LoVo (cell line): ENCODE data around the gene AHSG.
"Not testable (repeated sequence)": the region's sequence is repeated elsewhere in the genome, so short reads cannot be mapped to it uniquely, and the experiment has no call there.

ENCODE experiments used
- DNase-seq: peaks from one replicate; pipeline ENCODE4 v3.0.0-alpha.2; 2016; ENCODE audit warnings: low spot score

The AHSG gene, protein sequence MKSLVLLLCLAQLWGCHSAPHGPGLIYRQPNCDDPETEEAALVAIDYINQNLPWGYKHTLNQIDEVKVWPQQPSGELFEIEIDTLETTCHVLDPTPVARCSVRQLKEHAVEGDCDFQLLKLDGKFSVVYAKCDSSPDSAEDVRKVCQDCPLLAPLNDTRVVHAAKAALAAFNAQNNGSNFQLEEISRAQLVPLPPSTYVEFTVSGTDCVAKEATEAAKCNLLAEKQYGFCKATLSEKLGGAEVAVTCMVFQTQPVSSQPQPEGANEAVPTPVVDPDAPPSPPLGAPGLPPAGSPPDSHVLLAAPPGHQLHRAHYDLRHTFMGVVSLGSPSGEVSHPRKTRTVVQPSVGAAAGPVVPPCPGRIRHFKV

GRCh38 chr3:186612721-186613636 is at the start of gene AHSG:
Gene AHSG (plus strand): TSS chr3:186613060. CDS start chr3:186613142, 82 bp downstream.
- no peak for DNase-seq

DNA sequence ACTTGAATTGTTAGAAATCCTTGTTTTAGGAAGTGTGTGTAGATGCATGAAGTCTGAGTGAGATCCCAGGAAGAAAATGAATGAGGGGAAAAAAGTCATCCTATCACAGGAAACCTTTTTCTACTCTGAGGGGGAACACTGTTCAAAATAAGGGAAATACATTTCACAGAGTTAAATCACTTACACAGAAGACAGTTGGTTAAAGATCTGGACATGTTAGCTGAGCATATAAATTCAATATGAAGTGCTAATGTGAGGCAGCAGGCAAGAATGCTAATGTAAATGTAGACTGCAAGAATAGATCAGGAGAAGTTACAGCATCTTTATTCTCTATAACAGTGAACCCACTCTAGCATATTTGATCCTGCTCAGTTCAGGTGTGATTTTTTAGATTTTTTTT is 48.3 kb upstream of the AHSG start:
- no peak for DNase-seq

- DNase-seq = no peak
Observed at GRCh38 chr3:186566772-186567071, 46.1 kb upstream of the AHSG start.

DNA sequence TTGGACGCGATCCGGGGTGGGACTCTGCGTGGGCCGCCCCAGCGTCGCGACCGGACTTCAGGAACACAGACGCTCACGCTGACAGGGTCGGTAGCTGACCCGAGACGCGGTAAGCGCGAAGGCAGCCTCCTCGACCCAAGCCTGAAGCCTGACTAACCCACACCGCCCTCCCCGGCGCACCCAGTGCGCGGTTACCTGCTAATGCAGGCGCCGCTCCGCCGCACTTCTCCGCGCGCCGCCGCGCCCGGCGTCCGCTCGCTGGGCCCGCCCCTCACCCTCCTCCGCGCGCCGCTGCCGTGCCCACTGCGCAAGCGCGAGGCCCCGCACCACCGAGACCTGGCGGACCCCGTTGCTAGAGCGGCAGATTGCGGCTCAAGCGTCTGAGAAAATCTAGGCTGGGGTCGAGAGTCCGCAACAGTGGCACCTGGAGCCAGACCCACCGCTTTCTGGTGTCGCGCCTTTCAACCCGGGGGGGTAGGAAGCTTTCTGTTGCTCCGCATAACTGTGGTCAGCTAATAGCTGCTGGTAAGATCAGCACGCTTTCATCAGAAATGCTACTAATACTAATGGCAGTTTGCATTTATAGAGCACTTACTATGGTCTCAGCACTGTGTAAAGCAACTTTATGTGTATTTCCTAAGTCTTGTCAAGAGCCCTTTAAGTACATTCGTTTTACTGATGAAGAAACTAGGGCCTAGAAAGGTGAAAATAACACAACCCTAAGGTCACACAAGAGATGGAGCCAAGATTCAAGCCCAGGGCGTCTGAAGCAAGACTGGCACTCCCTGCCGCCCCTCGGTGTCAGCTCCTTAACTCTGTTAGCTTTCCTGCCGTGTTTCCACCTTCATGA is 45.6 kb upstream of the AHSG start, which contains the start of gene TBCCD1:
TBCCD1 (minus strand) TSS at position 268 of the 850 bp plus-strand sequence. CDS start 3,010 bp downstream, outside the sequence.
- DNase-seq = peak; percentile 88

DNA sequence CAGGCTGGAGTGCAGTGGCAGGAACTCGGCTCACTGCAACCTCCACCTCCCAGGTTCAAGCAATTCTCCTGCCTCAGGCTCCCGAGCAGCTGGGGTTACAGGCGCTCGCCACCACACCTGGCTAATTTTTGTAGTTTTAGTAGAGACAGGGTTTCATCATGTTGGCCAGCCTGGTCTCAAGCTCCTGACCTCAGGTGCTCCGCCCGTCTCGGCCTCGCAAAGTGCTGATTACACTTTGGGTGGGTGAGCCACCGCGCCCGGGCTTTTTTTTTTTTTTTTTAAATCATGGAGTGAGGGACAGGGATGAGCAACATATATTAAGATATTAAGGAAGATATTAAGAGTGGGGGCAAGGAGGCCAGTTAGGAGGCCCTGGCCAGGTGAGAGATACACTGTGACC is 43.5 kb upstream of the AHSG start:
- not testable (repeated sequence) for DNase-seq

DNA sequence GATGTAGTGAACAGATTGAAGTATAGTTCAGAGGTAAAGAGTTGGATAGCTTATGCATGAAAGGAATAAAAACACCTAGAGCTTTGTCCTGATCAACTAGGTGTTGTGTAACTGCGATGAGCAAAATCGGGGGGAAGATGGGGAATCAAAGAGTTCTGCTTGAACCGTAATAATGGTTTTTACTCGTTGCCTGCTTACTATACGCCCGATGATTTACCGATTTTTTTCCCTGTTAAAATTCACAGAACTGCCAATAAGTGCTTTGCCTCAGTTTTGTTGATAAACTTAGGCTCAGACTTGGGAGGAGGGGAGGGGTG is 43.1 kb upstream of the AHSG start:
- no peak for DNase-seq

DNA sequence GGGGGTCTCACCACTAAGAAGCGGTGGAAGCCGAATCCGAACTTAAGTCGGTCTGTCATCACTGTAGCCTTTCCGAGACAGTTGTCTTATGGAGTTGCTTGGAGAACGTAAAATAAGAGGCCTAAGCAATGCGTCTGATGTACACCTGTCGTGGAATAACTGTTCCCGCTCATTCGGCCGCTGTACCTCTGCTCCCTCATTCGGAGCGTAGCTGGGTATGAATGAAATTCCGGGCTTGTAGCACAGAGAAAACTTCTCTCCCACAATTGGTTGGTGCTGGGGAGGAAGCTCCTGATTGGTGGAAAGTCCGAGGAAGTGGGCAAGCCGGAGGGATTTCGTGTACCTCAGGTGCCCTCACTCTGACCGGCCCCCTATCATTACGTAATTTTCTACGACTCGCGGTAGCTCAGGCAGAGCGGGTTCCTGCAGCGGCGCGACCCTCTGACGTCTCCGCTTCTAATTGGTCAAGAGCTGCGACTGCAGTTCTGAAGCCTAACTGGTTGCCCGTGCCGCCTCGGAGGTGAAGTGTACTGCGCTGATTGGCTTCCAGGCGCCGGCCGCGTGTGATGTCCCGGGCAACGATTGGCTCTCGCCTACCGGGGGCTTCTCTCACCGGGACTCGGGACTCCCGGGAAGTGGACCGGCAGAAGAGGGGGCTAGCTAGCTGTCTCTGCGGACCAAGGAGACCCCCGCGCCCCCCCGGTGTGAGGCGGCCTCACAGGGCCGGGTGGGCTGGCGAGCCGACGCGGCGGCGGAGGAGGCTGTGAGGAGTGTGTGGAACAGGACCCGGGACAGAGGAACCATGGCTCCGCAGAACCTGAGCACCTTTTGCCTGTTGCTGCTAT is 42.5 kb upstream of the AHSG start, which contains the start of gene DNAJB11:
DNAJB11 (plus strand) TSS at position 625 of the 845 bp plus-strand sequence; CDS start at position 803, 178 bp downstream.
- DNase-seq = peak; percentile 99

- DNase-seq = no peak
Observed at GRCh38 chr3:186570941-186571643, 41.8 kb upstream of the AHSG start.

DNA sequence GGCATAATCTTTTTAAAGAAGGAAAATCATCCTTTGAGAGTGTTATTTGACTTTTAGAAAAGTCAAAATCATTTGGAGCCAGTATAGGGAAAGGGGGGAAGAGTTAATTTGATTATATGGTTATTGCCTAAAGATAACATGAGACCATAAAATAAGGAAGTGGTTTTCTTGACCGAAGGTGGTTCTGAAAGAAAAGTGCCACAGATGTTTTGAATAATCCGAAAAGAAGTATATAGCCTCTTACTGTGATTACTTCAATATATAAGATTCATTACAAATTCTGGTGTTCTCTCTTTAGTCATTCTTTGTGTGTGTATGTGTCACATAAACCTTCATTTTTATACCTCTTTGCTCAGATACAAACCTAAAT is 41.2 kb upstream of the AHSG start:
- DNase-seq = no peak

GRCh38 chr3:186577521-186577920 is 35.3 kb upstream of the AHSG start:
- DNase-seq = no peak

DNA sequence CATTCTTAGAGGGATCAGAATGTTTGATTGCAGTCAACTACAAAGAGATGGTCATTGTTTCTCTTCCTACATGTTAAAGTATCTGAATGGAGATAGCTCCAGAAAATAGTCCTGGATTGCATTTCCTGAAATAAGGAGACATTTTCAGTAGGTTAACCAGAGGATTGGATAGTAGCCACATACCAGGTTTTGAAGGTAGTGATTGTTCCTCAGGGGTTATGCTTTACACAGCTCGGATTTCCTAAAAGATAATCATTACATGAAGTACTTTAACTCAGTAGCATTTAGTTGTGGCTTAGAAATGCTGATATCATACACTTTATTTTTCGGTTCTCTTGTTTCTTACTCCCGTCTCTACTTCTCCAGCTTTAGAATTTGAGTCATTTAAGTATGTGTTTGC is 32.1 kb upstream of the AHSG start:
- no peak for DNase-seq

DNA sequence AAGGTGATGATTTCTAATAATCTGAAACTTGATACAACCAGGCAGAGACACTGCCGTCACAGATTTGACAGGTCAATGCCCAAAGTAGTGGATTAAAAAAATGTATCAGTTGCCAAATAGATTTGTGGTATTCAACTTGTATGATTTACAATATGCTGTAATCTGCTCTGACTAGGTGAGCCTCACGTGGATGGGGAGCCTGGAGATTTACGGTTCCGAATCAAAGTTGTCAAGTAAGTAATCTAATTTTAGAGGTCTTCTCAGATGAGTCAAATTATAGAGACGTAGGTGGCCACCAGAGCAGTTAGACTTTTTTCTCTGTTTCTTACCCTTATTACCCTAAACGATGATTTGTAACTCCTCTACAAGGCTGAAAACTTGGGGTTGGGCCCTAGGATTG is 30.3 kb upstream of the AHSG start:
- no peak for DNase-seq

- DNase-seq = no peak
Observed at GRCh38 chr3:186583831-186584230, 29.0 kb upstream of the AHSG start.

DNA sequence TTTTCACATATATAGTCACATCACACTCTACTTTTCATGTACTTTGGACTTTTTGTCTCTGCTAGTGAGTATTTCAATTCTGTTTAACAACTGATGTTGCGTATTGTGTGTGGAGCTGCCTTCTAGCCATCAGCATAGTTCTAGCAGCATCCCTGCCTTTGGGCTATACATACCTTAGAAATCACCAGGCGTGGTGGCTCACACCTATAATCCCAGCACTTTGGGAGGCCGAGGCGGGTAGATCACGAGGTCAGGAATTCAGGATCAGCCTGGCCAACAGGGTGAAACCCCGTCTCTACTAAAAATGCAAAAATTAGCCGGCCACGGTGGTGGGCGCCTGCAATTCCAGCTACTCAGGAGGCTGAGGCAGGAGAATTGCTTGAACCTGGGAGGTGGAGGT is 26.6 kb upstream of the AHSG start:
- DNase-seq = not testable (repeated sequence)

GRCh38 chr3:186587183-186587582 is 25.7 kb upstream of the AHSG start:
- DNase-seq = no peak

GRCh38 chr3:186588632-186589031 is 24.2 kb upstream of the AHSG start:
- DNase-seq = peak; percentile 56

DNA sequence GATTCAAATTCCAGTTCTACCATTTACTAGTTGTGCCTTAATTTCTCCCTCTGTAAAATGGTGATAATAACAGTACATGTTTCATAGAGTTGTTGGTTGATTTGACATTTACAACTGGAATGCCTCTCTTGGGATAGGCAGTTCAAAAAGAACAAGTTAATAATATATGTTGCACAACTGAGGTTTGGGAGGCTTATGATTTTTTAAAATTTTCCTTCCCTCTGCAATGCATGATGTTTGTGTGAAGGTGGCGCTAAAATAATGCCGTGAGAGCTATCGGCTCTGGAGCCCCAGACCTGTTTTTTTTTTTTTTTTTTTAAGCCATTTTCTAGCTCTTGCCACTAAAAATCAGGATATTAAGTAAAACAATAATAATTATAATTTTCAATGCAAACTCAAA is 23.7 kb upstream of the AHSG start:
- no peak for DNase-seq

GRCh38 chr3:186589856-186590579 is 22.8 kb upstream of the AHSG start:
- peak; percentile 71 for DNase-seq

DNA sequence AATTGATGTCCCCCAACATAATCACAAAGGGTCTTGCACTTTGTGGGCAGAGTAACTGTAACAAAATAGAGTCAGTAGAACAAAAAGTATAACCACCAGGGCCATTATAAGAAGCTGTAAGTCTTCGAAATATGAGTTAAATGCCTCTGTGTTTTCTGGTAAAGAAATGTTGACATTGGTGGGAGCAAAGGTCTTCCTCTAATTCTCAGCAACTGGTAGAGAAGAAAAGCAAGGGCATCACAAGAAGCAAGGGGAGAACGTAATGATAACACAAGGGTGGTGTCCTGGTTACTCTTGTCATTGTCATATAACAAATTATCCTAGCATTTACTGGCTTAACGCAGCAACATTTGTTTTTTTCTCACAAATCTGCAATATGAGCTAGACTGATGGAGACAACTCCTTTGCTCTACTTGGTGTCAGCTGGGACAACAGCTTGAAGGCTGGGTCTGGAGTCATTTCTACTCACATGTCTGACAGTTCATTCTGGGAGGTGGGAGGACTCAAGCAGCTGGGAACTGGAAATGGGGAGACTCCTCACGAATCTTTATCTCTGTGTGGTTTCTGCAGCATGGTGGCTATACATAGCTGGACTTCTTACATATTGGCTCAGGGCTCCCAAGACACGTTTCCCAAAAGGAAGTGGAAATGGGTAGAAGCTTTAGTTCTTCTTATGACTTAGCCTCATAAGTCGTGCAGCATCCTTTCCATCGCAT is 22.1 kb upstream of the AHSG start:
- no peak for DNase-seq
